GM18951 (cell line): ENCODE measurements around the gene TBCD.
"Not testable (repeated sequence)": the region's sequence is repeated elsewhere in the genome, so short reads cannot be mapped to it uniquely, and the experiment has no call there.

ENCODE experiments used
- POLR2A ChIP-seq: IDR thresholded peaks from 4 replicates; pipeline ENCODE4 v1.6.1; 2011; ENCODE audit warnings: mild to moderate bottlenecking; ENCODE audit not compliant: insufficient read length, insufficient read depth; ENCODE audit errors: extremely low read depth
- in situ Hi-C: fragments of 300-500 bp; cut with MboI; formaldehyde crosslinking; loops from one replicate; pipeline ENCODE4 v1.12.0; 2022; ENCODE audit warnings: low sequenced_read_pairs, mixed read lengths, inconsistent platforms; ENCODE audit not compliant: unreplicated experiment

Gene TBCD

GRCh38 chr17:82985973-82986372 lies 234.1 kb downstream of the TBCD start:
- TF ChIP-seq POLR2A = no peak
- in situ Hi-C loops = no loop called here

- in situ Hi-C loops = not testable (repeated sequence)
Observed at GRCh38 chr17:82989051-82989450, 237.2 kb downstream of the TBCD start.

- in situ Hi-C loops = no loop called here
- TF ChIP-seq POLR2A = no peak
Observed at GRCh38 chr17:82989881-82990280, 238.0 kb downstream of the TBCD start.

GRCh38 chr17:82993005-82993404 lies 241.1 kb downstream of the TBCD start:
- in situ Hi-C loops = no loop called here
- no peak for TF ChIP-seq POLR2A
